ENCODE results near the gene CRTC2.

CRTC2 gene

DNA sequence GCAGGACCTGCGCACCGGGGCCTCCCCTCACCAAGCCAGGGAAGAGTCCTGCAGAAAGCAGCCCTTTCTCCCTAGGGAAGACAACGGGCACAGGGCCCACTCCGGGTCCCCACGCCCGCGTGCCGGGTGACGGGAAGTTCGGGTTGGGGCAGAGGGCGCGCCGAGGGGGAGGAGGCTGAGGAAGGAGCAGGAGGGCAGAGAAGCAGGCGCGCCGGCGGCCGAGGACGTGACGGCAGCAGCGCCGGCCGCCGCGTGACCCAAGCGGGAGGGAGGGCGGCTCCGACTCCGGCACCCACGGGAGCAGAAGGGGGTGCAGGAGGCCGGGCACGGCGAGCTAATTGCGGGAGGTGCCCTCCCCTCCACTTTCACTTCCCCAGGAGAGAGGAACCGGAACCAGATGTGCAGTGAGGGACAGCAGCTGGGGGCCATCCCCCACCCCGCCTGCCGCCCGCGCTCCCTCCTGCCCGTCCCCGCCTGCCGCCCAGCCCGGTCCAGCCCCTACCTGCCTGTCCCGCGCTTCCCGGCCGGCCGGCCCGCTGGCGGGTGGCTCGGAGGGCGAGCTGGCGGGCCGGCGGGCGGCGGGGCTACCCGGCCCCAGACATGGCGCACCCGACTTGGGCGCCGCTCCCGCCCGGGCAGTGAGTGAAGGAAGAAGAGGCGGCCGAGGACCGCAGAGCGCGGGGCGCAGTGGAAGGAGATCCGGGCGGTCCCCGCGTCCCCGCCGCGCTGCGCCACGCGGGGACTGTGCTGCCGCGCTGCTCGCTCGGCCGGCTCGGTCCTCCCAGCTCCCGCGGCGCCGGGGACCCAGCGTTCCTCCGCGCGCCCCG, 12.4 kb downstream of the CRTC2 start:
- peak overlapping the region; percentile 75 for H3K4me3 ChIP-seq (replicated peaks; ENCODE audit: low read depth, low read length)
- TF ChIP-seq, protein P1, sequence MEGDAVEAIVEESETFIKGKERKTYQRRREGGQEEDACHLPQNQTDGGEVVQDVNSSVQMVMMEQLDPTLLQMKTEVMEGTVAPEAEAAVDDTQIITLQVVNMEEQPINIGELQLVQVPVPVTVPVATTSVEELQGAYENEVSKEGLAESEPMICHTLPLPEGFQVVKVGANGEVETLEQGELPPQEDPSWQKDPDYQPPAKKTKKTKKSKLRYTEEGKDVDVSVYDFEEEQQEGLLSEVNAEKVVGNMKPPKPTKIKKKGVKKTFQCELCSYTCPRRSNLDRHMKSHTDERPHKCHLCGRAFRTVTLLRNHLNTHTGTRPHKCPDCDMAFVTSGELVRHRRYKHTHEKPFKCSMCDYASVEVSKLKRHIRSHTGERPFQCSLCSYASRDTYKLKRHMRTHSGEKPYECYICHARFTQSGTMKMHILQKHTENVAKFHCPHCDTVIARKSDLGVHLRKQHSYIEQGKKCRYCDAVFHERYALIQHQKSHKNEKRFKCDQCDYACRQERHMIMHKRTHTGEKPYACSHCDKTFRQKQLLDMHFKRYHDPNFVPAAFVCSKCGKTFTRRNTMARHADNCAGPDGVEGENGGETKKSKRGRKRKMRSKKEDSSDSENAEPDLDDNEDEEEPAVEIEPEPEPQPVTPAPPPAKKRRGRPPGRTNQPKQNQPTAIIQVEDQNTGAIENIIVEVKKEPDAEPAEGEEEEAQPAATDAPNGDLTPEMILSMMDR (IDR thresholded peaks at IDR 0.05; ENCODE audit: low read length, missing control alignments): no peak
- DNase-seq (ENCODE audit: low read depth): peak; percentile 78

DNA sequence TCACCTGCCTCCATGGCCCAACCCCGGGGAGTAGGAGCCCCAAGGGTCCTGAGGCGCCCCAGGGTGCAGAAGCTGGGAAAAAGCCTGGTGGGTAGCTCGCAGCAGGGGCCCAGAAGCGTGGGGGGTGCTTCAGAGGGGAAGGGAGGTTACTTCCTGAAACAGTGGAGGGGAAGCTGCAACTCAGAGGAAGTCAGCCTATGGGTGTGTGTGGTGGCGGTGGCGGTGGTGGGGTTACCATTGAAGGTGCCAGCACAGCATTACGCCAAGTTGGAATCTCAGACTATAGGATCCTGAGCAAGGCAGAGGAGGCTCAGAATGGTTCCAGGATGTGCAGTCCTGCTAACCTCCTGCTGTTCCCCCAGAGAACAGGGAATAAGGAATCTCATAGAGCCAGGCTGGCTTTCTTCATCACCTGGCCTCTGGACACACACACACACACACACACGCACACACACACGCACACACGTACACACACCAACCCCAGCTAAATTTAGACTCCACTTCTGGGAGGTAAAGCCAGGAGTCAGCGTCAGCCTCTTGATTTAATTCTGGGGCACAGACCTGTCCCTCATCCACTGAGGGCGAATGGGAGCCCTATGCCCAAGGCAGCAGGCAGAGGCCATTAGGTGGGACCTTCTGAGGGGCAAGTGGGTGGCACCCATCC, 13.1 kb downstream of the CRTC2 start:
- H3K4me3 ChIP-seq (replicated peaks; ENCODE audit: low read depth, low read length): peak overlapping the region; percentile 75
- DNase-seq (ENCODE audit: low read depth): peak; percentile 63
- TF ChIP-seq, protein P1 (IDR thresholded peaks at IDR 0.05; ENCODE audit: low read length, missing control alignments): no peak

DNA sequence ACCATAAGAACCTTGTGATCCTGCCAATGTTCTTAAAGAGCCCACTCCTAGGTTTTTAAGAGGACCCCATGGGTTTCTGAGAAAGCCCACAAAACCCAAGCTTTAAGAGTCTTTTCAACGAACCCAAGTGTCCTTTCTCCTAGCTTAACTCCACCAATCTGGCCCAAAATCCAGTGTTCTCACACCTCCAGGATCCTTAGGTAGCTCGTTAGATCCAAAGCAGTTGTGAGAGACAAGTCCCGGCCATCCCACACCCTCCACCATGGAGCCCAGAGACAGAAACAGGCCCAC, 13.6 kb downstream of the CRTC2 start:
- DNase-seq (ENCODE audit: low read depth): no peak
- H3K4me3 ChIP-seq (replicated peaks; ENCODE audit: low read depth, low read length): peak overlapping the region; percentile 75
- TF ChIP-seq, protein P1 (IDR thresholded peaks at IDR 0.05; ENCODE audit: low read length, missing control alignments): no peak

DNA sequence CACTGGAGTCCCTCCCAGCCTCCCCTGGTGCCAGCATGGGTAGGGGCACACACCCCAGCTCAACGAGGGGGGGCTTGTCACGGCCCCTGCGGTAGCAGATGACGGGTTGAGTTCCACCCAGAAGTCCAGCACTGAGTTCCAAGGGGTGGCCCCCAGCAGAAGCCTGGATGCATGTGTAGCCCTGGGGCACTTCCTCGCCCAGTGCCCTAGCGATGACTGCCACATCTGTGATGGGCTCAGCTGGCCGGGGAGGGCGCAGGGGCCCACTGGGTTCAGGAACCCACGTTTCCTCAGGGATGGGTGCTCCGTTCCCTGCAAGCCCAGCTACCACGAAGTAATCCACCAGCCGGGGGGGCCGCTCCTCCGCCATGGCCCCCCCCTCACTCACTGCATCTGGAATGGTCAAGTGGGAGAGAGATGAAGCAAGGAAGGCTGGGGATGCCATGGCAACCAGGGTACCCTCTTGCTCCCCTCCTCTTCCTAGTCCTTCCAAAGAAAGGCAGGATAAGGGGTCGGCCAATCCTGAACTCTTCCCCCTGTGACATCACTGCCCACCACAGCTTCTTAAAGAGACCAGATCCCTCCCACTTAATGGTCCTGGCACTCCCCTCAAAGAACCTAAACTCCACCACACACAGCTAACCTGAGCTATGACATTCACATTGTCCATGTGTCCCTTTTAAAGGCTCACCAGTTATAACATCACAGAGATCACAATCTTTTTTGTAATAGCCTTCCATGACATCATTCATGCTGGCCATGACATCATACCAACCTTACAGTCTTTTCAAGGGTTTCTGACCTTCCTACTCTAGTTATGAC, 14.2 kb downstream of the CRTC2 start:
- DNase-seq (ENCODE audit: low read depth): no peak
- no peak overlapping the region for H3K4me3 ChIP-seq (replicated peaks; ENCODE audit: low read depth, low read length)
- TF ChIP-seq, protein P1 (IDR thresholded peaks at IDR 0.05; ENCODE audit: low read length, missing control alignments): no peak

DNA sequence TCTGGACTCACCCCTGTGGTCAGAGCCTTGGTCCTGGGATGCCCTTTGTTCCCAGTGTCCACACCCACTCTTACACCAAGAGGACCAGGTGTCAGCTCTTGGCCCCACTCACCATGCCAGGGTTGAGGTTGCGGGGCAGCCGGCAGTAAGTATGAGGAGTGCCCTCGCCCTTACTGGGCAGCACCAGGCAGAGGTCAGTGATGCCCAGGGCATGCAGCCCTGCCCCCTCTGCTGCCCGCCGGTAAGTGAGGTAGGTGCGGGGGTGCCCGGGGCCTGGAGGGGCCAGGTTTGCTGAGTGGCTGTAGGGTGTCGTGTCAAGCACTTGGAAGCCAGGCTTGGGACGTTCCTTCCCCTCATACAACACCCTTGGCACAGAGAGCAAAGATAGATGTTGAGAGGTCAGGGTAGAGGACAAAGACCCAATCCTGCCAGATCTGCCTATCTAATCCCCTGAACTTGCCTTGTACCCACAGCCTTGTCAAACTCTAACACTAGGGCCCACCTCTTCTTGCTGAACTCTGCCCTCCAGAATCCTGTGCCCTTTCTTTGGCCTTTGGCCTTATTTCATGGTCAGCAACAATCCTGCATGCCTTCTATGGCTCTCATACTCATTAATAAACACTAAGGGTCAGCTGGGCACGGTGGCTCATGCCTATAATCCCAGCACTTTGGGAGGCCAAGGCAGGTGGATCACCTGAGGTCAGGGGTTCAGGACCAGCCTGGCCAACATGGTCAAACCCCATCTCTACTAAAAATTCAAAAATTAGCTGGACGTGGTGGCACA, 15.5 kb downstream of the CRTC2 start:
- TF ChIP-seq, protein P1 (IDR thresholded peaks at IDR 0.05; ENCODE audit: low read length, missing control alignments): no peak
- DNase-seq (ENCODE audit: low read depth): no peak
- H3K4me3 ChIP-seq (replicated peaks; ENCODE audit: low read depth, low read length): no peak overlapping the region

Data from fibroblast of pulmonary artery (primary cell).